Nephron (organoid): ENCODE results near the gene PLP2.

Experiments used
- H3K27ac Mint-ChIP-seq, 3 experiments: 2 replicates each; pipeline ENCODE4 v1.8.0; 2020; ENCODE audit warnings: mixed read lengths in 3 of 3, mild to moderate bottlenecking in 2 of 3, moderate library complexity in 1 of 3
- H3K27me3 Mint-ChIP-seq: 2 replicates; pipeline ENCODE4 v1.8.0; 2021; ENCODE audit warnings: low read depth, mild to moderate bottlenecking, moderate library complexity, mixed read lengths
- H3K36me3 Mint-ChIP-seq: 2 replicates; pipeline ENCODE4 v1.8.0; 2020; ENCODE audit warnings: low read depth, mixed read lengths
- H3K4me1 Mint-ChIP-seq: 2 replicates; pipeline ENCODE4 v1.8.0; 2020; ENCODE audit warnings: mixed read lengths
- H3K4me3 Mint-ChIP-seq, 3 experiments: 2 replicates each; pipeline ENCODE4 v1.8.0; 2020; ENCODE audit warnings: mild to moderate bottlenecking in 3 of 3, mixed read lengths in 3 of 3, moderate library complexity in 2 of 3
- H3K9me3 Mint-ChIP-seq: 2 replicates; pipeline ENCODE4 v1.8.0; 2020; ENCODE audit warnings: mixed read lengths
- TF ChIP-seq, protein P1 (sequence below), 3 experiments: fragments of 200-600 bp; sonication (generic); IDR thresholded peaks; one replicate each; pipeline ENCODE4 v1.5.0; 2021; ENCODE audit warnings: antibody characterized with exemption in 3 of 3; ENCODE audit not compliant: unreplicated experiment in 3 of 3

Gene PLP2

DNA sequence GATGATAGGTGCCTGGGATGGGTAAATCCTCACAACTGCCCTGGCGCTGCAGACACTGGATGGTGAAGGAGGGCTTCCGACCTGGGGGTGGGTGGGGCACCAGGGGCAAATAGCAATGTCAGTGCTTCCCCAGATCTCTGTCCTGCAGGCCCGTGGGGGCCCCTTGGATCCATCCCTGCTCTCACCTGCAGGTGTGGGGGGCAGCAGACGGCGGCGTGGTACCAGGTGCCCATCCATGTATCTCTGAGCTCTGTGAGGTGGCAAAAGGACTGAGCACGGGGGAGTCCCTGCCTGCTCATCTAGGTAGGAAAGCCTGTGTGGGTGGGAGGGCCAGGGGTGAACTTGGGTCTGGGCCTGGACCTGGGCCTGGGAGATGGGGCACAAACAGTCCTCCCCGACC lies 34.8 kb downstream of the PLP2 start:
- H3K4me3 Mint-ChIP-seq, result no peak overlapping the region
- no peaks in the 10 kb centered on the region for H3K36me3 Mint-ChIP-seq
- peaks cover 13% of the 10 kb centered on the region for H3K9me3 Mint-ChIP-seq
- peaks cover 4% of the 10 kb centered on the region for H3K27me3 Mint-ChIP-seq
- TF ChIP-seq, protein P1, sequence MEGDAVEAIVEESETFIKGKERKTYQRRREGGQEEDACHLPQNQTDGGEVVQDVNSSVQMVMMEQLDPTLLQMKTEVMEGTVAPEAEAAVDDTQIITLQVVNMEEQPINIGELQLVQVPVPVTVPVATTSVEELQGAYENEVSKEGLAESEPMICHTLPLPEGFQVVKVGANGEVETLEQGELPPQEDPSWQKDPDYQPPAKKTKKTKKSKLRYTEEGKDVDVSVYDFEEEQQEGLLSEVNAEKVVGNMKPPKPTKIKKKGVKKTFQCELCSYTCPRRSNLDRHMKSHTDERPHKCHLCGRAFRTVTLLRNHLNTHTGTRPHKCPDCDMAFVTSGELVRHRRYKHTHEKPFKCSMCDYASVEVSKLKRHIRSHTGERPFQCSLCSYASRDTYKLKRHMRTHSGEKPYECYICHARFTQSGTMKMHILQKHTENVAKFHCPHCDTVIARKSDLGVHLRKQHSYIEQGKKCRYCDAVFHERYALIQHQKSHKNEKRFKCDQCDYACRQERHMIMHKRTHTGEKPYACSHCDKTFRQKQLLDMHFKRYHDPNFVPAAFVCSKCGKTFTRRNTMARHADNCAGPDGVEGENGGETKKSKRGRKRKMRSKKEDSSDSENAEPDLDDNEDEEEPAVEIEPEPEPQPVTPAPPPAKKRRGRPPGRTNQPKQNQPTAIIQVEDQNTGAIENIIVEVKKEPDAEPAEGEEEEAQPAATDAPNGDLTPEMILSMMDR (IDR thresholded peaks at IDR 0.05; ENCODE audit: unreplicated experiment in 3 of 3), result no peak
- no peak overlapping the region for H3K27ac Mint-ChIP-seq
- no peaks in the 10 kb centered on the region for H3K4me1 Mint-ChIP-seq

DNA sequence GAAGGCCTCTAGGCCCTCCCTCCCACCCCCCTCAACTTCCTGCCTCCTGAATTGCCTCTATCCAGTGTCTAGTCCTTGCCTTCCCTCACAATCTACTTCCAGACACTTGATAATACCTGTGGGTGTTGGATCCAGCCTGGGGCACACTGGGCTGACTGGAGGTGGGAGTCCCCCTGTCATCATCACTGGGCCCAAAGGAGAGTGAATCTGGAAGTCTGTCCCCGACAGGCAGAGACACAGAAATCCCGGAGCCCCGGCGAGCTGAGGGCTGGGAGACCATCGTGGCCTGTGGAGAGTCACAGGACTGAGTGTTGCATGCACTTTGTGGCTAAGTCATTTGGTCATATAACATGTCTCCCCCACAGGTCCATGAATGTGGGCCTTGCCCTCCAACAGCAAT lies 36.7 kb downstream of the PLP2 start:
- Mint-ChIP-seq H3K4me3 (no peak overlapping the region), H3K9me3 (peaks cover 16% of the 10 kb centered on the region), H3K4me1 (no peaks in the 10 kb centered on the region), H3K27ac (no peak overlapping the region), H3K27me3 (peaks cover 4% of the 10 kb centered on the region), H3K36me3 (no peaks in the 10 kb centered on the region)
- TF ChIP-seq, protein P1 (IDR thresholded peaks at IDR 0.05; ENCODE audit: unreplicated experiment in 3 of 3), result no peak

DNA sequence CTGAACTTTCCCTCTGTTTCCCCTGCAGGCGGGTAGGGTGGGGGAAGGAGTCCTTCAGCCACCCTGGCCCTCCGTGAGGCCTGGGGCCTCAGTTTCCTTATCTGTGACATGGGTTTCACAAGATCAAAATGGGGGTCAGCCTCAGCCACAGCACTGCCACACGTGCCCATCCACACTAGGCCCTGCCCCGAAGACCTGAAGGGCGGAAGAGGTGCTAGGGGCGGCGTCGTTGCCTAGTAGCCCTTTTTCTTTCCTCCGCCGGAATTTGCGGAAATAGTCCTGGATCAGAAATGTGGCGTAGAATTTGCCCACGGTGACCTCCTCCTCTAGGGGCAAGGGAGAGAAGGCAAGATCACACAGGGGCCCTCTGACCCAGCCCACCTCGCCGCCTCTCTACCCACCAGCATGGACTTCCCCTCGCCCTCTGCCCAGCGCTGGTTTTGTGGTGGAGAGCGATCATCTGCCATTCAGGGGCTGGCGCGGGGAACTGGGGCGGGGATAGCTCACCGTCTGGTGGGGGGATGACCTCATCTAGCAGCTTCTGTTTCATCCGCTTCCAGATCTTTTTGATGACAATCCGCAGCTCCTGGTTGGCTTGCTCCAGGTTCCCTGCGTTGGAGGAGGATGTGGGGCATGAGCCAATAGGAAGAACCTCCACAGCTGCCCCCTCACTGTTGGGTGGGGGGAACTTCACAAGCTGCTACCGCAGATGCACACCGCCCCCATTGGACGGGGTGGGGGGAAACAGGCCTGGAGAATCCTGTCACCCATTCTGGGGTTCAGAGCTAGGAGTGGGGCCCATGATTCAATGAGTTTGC lies 37.9 kb downstream of the PLP2 start:
- H3K27ac Mint-ChIP-seq, result no peak overlapping the region
- H3K4me3 Mint-ChIP-seq, result no peak overlapping the region
- H3K4me1 Mint-ChIP-seq, result no peaks in the 10 kb centered on the region
- H3K36me3 Mint-ChIP-seq, result no peaks in the 10 kb centered on the region
- H3K9me3 Mint-ChIP-seq, result peaks cover 12% of the 10 kb centered on the region
- TF ChIP-seq, protein P1 (IDR thresholded peaks at IDR 0.05; ENCODE audit: unreplicated experiment in 3 of 3), result no peak
- peaks cover 3% of the 10 kb centered on the region for H3K27me3 Mint-ChIP-seq

DNA sequence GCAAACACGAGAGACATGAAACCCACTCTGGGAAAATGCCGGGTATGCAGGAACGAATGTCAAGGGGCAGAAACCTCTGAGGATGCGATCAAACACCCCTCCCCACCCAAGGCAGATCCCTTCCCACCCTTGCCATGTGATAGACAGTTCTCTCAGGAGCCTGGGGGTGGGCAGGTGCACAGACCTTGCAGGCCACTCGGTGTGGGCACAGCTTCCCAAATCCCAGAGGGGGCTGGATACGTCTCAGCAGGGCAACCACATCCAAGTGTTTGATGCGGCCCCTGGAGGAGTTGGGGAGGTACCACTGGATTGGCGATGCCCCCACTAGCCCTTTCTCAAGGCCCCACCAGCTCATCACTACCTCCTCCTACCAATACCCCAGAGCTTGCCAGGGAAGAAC lies 38.7 kb downstream of the PLP2 start:
- Mint-ChIP-seq H3K4me1 (no peaks in the 10 kb centered on the region), H3K27me3 (peaks cover 3% of the 10 kb centered on the region), H3K9me3 (peaks cover 17% of the 10 kb centered on the region), H3K36me3 (no peaks in the 10 kb centered on the region), H3K4me3 (no peak overlapping the region), H3K27ac (no peak overlapping the region)
- TF ChIP-seq, protein P1 (IDR thresholded peaks at IDR 0.05; ENCODE audit: unreplicated experiment in 3 of 3), result no peak

DNA sequence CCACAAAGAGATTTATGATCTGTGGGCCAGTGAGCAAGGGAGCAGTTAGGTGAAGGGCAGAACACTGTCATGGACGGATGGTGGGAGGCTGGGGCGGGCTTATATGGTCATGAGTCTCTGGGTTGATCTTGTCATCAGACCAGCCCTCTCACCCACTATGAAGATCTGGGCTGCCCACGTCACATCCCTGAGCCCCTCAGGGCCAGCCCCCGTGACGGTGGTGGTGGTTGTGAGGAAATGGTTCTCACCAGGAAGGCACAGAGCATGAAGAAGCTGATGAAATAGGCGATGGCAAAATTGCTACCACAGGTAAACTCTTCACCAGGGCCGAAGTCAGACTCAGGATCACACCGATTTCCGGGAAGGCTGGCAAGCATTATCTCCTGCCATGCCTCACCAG lies 39.4 kb downstream of the PLP2 start:
- H3K4me3 Mint-ChIP-seq, result no peak overlapping the region
- TF ChIP-seq, protein P1 (IDR thresholded peaks at IDR 0.05; ENCODE audit: unreplicated experiment in 3 of 3), result no peak
- peaks cover 5% of the 10 kb centered on the region for H3K27me3 Mint-ChIP-seq
- H3K9me3 Mint-ChIP-seq, result peaks cover 17% of the 10 kb centered on the region
- H3K36me3 Mint-ChIP-seq, result no peaks in the 10 kb centered on the region
- H3K4me1 Mint-ChIP-seq, result no peaks in the 10 kb centered on the region
- no peak overlapping the region for H3K27ac Mint-ChIP-seq

DNA sequence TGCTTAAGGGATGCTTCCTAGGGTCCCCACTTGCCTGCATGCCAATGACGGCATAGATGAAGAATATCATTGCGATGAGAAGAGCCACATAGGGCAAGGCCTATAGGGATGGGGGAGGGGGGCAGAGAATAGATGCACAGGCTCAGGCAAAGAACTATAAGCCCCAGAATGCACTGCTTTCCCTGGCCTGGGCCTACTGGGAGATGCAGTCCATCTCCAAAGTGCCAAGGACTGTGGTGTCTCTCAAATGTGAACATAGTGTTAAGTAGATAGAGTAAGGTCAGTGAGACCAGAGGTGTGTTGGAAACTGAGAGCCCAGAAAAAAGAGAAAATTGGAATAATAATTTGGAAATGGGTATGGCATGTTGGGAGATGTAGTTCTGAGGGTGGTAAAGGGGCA lies 40.5 kb downstream of the PLP2 start:
- Mint-ChIP-seq H3K27me3 (peaks cover 6% of the 10 kb centered on the region), H3K4me1 (no peaks in the 10 kb centered on the region), H3K4me3 (no peak overlapping the region), H3K27ac (no peak overlapping the region), H3K9me3 (peaks cover 21% of the 10 kb centered on the region), H3K36me3 (no peaks in the 10 kb centered on the region)
- TF ChIP-seq, protein P1 (IDR thresholded peaks at IDR 0.05; ENCODE audit: unreplicated experiment in 3 of 3), result no peak
